HepG2 (cell line): Measurements from ENCODE around the gene TRAPPC3. TPM values are rescaled to one million over a fixed set of nuclear protein-coding genes. Genes with fewer than 3 reads are reported as not detected.

Source experiments
- BORCS8-MEF2B ChIP-seq: sonication (generic); formaldehyde crosslinking; IDR thresholded peaks from 2 replicates; pipeline ENCODE4 v1.8.0; 2022; ENCODE audit warnings: mild to moderate bottlenecking, missing genetic modification reagents
- ELK4 ChIP-seq: sonication (generic); formaldehyde crosslinking; IDR thresholded peaks from 2 replicates; pipeline ENCODE4 v1.9.0; 2021; ENCODE audit warnings: missing genetic modification reagents, borderline replicate concordance
- ETV6 ChIP-seq: sonication (generic); formaldehyde crosslinking; conservative IDR thresholded peaks from 2 replicates; pipeline ENCODE4 v1.4.0; 2020; ENCODE audit warnings: missing genetic modification reagents
- HNRNPK ChIP-seq: fragments of 200-400 bp; formaldehyde crosslinking; IDR thresholded peaks from 2 replicates; pipeline ENCODE4 v1.6.1; 2018; ENCODE audit warnings: low read length, low read depth, moderate library complexity, mild to moderate bottlenecking; ENCODE audit not compliant: poor library complexity, severe bottlenecking
- KDM5A ChIP-seq: fragments of 200-600 bp; sonication (generic); IDR thresholded peaks from 2 replicates; pipeline ENCODE4 v1.7.0; 2018; ENCODE audit warnings: antibody characterized with exemption, mild to moderate bottlenecking, low read length, borderline replicate concordance
- MIER3 ChIP-seq: IDR thresholded peaks from 2 replicates; pipeline ENCODE4 v1.6.1; 2016; ENCODE audit warnings: missing compliant biosample characterization, borderline replicate concordance
- PPARG ChIP-seq: conservative IDR thresholded peaks from 2 replicates; pipeline ENCODE4 v1.6.1; 2016; ENCODE audit warnings: missing biosample characterization, missing genetic modification reagents
- RELA ChIP-seq: sonication (generic); formaldehyde crosslinking; IDR thresholded peaks from 2 replicates; pipeline ENCODE4 v1.4.0; 2020; ENCODE audit warnings: missing genetic modification reagents
- SMYD3 ChIP-seq: sonication (generic); formaldehyde crosslinking; IDR thresholded peaks from 2 replicates; pipeline ENCODE4 v1.8.1; 2023; ENCODE audit warnings: mild to moderate bottlenecking, missing genetic modification reagents
- ZBTB46 ChIP-seq: sonication (generic); formaldehyde crosslinking; IDR thresholded peaks from 2 replicates; pipeline ENCODE4 v1.4.0; 2020; ENCODE audit warnings: mild to moderate bottlenecking, missing genetic modification reagents, borderline replicate concordance
- ZNF20 ChIP-seq: sonication (generic); formaldehyde crosslinking; IDR thresholded peaks from 2 replicates; pipeline ENCODE4 v1.4.0; 2020; ENCODE audit warnings: mild to moderate bottlenecking, moderate library complexity, missing genetic modification reagents
- ZNF841 ChIP-seq: sonication (generic); formaldehyde crosslinking; IDR thresholded peaks from 2 replicates; pipeline ENCODE4 v1.8.1; 2023; ENCODE audit warnings: missing genetic modification reagents, borderline replicate concordance
- polyA plus RNA-seq, 8 experiments: library from polyadenylated mRNA; depleted of rRNA in 3 of 8; stranded (reverse) in 7 of 8; unstranded in 1 of 8; fragments of >200 nt; fragmentation: Illumina TruSeq in 4 of 8; extraction: Trizol in 4 of 8; gene quantifications; 2 replicates each; pipeline versions ENCODE4 v1.2.1 to v1.2.3, GENCODE V29; 2011 to 2016; ENCODE audit warnings: low read depth in 4 of 8, missing spikeins in 1 of 8, mixed read lengths in 1 of 8; ENCODE audit not compliant: insufficient read depth in 1 of 8
- total RNA-seq, 5 experiments: library from RNA; depleted of rRNA; stranded (reverse); fragments of >200 nt; fragmentation: Illumina TruSeq; extraction: Trizol; gene quantifications; 2 replicates each; pipeline ENCODE4 v1.2.3, GENCODE V29; 2016; ENCODE audit warnings: low read depth in 1 of 5
- TF ChIP-seq, protein P1 (sequence below): sonication (generic); formaldehyde crosslinking; IDR thresholded peaks from 2 replicates; pipeline ENCODE4 v1.4.0; 2020; ENCODE audit warnings: mild to moderate bottlenecking, missing genetic modification reagents
- TF ChIP-seq, protein P2 (sequence below), 2 experiments: sonication (generic) in 1 of 2; formaldehyde crosslinking in 1 of 2; IDR thresholded peaks; 2 replicates each; pipeline versions ENCODE4 v1.4.0 to v1.6.1; 2016 to 2020; ENCODE audit warnings: borderline replicate concordance in 1 of 2, low read depth in 1 of 2, mild to moderate bottlenecking in 1 of 2, missing genetic modification reagents in 1 of 2
- TF ChIP-seq, protein P3 (sequence below): sonication (generic); formaldehyde crosslinking; IDR thresholded peaks from 2 replicates; pipeline ENCODE4 v1.4.0; 2020; ENCODE audit warnings: missing genetic modification reagents

Gene TRAPPC3
- total and polyA plus RNA-seq, 2 of the 13 experiments (the other 11 are each of a cell fraction or from before 2014, with no cell fraction given): 53.7 to 62.4 TPM

DNA sequence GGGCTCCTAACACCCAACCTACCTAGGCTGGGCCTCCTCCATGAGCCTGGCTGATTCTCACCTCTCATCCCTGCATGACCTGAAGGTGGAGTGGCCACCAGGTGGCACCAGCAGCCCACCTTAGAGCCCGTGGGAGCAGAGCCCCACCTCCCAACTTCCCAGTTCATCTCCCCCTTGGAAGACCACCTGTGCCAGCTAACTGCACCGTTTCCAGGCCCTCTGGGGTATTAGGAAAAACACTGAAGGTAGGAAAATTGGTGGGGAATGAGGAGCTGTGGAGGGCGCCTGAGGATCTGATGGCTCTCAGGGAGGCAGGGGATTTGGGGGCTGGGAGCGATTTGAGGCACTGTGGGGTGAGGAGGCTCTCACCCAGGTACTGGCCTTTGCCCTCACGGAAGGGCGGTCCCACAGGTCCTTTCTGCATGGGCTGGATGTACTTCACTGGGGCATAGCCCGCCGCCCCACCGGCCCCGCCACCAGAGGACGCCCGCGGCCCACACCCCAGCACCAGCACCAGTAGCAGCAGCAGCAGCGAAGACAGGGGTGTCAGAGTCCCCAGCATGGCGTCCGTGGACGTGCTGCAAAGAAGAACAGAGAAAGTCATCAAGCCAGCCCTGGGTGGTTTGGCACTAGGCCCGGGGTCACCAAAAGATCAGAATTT is 49.5 kb downstream of the TRAPPC3 start (continued):
- TF ChIP-seq, protein P1, sequence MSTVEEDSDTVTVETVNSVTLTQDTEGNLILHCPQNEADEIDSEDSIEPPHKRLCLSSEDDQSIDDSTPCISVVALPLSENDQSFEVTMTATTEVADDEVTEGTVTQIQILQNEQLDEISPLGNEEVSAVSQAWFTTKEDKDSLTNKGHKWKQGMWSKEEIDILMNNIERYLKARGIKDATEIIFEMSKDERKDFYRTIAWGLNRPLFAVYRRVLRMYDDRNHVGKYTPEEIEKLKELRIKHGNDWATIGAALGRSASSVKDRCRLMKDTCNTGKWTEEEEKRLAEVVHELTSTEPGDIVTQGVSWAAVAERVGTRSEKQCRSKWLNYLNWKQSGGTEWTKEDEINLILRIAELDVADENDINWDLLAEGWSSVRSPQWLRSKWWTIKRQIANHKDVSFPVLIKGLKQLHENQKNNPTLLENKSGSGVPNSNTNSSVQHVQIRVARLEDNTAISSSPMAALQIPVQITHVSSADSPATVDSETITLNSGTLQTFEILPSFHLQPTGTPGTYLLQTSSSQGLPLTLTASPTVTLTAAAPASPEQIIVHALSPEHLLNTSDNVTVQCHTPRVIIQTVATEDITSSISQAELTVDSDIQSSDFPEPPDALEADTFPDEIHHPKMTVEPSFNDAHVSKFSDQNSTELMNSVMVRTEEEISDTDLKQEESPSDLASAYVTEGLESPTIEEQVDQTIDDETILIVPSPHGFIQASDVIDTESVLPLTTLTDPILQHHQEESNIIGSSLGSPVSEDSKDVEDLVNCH: no peak
- TF ChIP-seq, protein P2, sequence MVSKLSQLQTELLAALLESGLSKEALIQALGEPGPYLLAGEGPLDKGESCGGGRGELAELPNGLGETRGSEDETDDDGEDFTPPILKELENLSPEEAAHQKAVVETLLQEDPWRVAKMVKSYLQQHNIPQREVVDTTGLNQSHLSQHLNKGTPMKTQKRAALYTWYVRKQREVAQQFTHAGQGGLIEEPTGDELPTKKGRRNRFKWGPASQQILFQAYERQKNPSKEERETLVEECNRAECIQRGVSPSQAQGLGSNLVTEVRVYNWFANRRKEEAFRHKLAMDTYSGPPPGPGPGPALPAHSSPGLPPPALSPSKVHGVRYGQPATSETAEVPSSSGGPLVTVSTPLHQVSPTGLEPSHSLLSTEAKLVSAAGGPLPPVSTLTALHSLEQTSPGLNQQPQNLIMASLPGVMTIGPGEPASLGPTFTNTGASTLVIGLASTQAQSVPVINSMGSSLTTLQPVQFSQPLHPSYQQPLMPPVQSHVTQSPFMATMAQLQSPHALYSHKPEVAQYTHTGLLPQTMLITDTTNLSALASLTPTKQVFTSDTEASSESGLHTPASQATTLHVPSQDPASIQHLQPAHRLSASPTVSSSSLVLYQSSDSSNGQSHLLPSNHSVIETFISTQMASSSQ (IDR thresholded peaks at IDR 0.05; ENCODE audit: low read depth): no peak
- TF ChIP-seq, protein P2 (CRISPR knock-in tag; IDR thresholded peaks at IDR 0.05; ENCODE audit: borderline replicate concordance): no peak
- TF ChIP-seq BORCS8-MEF2B (CRISPR knock-in tag) (peak; percentile 57; the same call in 1 of the 2 replicates), ZNF841 (no peak), ZBTB46 (CRISPR knock-in tag) (no peak), HNRNPK (no peak), ELK4 (CRISPR knock-in tag) (no peak), MIER3 (no peak), KDM5A (no peak), ETV6 (no peak), ZNF20 (CRISPR knock-in tag) (no peak), PPARG (CRISPR knock-in tag) (0 out of 2 replicates have a peak, but pooled peaks have one; percentile 41), RELA (CRISPR knock-in tag) (no peak), SMYD3 (CRISPR knock-in tag) (no peak)
- TF ChIP-seq, protein P3, sequence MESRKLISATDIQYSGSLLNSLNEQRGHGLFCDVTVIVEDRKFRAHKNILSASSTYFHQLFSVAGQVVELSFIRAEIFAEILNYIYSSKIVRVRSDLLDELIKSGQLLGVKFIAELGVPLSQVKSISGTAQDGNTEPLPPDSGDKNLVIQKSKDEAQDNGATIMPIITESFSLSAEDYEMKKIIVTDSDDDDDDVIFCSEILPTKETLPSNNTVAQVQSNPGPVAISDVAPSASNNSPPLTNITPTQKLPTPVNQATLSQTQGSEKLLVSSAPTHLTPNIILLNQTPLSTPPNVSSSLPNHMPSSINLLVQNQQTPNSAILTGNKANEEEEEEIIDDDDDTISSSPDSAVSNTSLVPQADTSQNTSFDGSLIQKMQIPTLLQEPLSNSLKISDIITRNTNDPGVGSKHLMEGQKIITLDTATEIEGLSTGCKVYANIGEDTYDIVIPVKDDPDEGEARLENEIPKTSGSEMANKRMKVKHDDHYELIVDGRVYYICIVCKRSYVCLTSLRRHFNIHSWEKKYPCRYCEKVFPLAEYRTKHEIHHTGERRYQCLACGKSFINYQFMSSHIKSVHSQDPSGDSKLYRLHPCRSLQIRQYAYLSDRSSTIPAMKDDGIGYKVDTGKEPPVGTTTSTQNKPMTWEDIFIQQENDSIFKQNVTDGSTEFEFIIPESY (CRISPR knock-in tag): no peak
